ENCODE data around the gene DNAJC1. TPM values are rescaled to one million over a fixed set of nuclear protein-coding genes. Genes with fewer than 3 reads are reported as not detected.
A peak's percentile ranks its signal among the peaks of the same experiment; 100 is the strongest.

The DNAJC1 gene
- total and polyA plus RNA-seq, 2 of the 8 experiments (the other 6 are each of a cell fraction or from before 2014, with no cell fraction given): 6.8 to 14.8 TPM

- Histone ChIP-seq H3K79me2 (ENCODE audit: control insufficient read depth in 1 of 2, insufficient read depth in 2 of 2, low read length in 2 of 2) (no peaks in the 10 kb centered on the region), H3K14ac (ENCODE audit: insufficient read length) (no peak overlapping the region), H3K9me3 (ENCODE audit: insufficient read depth in 2 of 2, low read depth in 1 of 2, low read length in 1 of 2) (no peaks in the 10 kb centered on the region), H4K91ac (replicated peaks; ENCODE audit: insufficient read length, low read length) (no peak overlapping the region), H3K36me3 (ENCODE audit: control insufficient read depth in 2 of 4, insufficient read depth in 4 of 4, low read length in 3 of 4) (peaks cover 7 to 70% (median 20%) of the 10 kb centered on the region in 4 experiments), H3K4ac (replicated peaks; ENCODE audit: insufficient read length, low read depth, low read length) (no peak overlapping the region), H3K18ac (ENCODE audit: extremely low read depth, low read length) (no peak overlapping the region), H2BK120ac (replicated peaks; ENCODE audit: low read depth, low read length) (no peak overlapping the region), H4K8ac (ENCODE audit: extremely low read depth, insufficient read depth, low read length) (no peak overlapping the region), H3K27ac (ENCODE audit: low read depth, low read length) (no peak overlapping the region), H3K4me2 (ENCODE audit: insufficient read depth in 1 of 2, low read depth in 2 of 2, low read length in 2 of 2) (no peak overlapping the region), H3K23ac (ENCODE audit: insufficient read length) (no peak overlapping the region), H2BK15ac (ENCODE audit: low read length) (no peak overlapping the region), H2AFZ (ENCODE audit: low read length) (no peak overlapping the region), H2AK5ac (ENCODE audit: low read depth, low read length) (no peak overlapping the region), H2BK5ac (ENCODE audit: low read depth, low read length) (no peak overlapping the region), H3K79me1 (ENCODE audit: low read depth, low read length) (no peaks in the 10 kb centered on the region; the same call in none of the 2 replicates), H3K27me3 (replicated peaks in 1 of 4; ENCODE audit: control insufficient read depth in 3 of 4, extremely low read depth in 1 of 4, insufficient read depth in 3 of 4, low read length in 3 of 4) (no peaks in the 10 kb centered on the region), H2BK12ac (ENCODE audit: low read depth, low read length) (no peak overlapping the region), H4K5ac (ENCODE audit: insufficient read length, low read depth, low read length) (no peak overlapping the region), H3K56ac (replicated peaks; ENCODE audit: insufficient read length, low read depth, low read length) (no peak overlapping the region), H2BK20ac (ENCODE audit: low read length) (no peak overlapping the region), H3K4me3 (ENCODE audit: extremely low read depth in 1 of 4, insufficient read depth in 2 of 4, low read depth in 3 of 4, low read length in 4 of 4) (no peak overlapping the region), H4K20me1 (replicated peaks in 1 of 2; ENCODE audit: control insufficient read depth in 1 of 2, insufficient read depth in 2 of 2, low read length in 2 of 2) (no peaks in the 10 kb centered on the region), H3K4me1 (replicated peaks in 1 of 4; ENCODE audit: control insufficient read depth in 3 of 4, insufficient read depth in 4 of 4, low read length in 3 of 4) (peaks cover 0 to 7% (median 4%) of the 10 kb centered on the region in 4 experiments; a peak in 3 of 7 replicates), H3K9ac (replicated peaks in 1 of 4; ENCODE audit: extremely low read depth in 1 of 4, low read depth in 3 of 4, low read length in 3 of 4) (no peak overlapping the region), H3K23me2 (ENCODE audit: low read depth, low read length) (no peaks in the 10 kb centered on the region)
- CTCF ChIA-PET (ENCODE audit: partially characterized antibody): interaction anchor here (0.6 to 1.2 kb wide), 2 partner anchors 11 to 490 kb away, joined by 3 to 5 read pairs; no protein-coding TSS in a partner anchor
- POLR2A ChIA-PET (ENCODE audit: partially characterized antibody): interaction anchor here (0.8 to 3.2 kb wide), 3 partner anchors 8 to 217 kb away, joined by 3 to 10 read pairs (median 3); partner anchors contain the start of gene SKIDA1
- no peak for FAIRE-seq
- no peak for TF ChIP-seq POU5F1 (IDR thresholded peaks at IDR 0.05; ENCODE audit: low read depth, low read length)
- TF ChIP-seq KDM5A (IDR thresholded peaks at IDR 0.05; ENCODE audit: low read length): no peak
- 0 out of 2 replicates have a peak, but pooled peaks have one; percentile 16 for TF ChIP-seq POLR2AphosphoS5 (IDR thresholded peaks at IDR 0.05; ENCODE audit: low read depth, low read length)
- no peak for TF ChIP-seq JUND (IDR thresholded peaks at IDR 0.05; ENCODE audit: low read length)
- WGBS, 2 experiments (ENCODE audit: extremely low coverage in 1 of 2, insufficient coverage in 1 of 2, insufficient read length in 1 of 2, insufficient replicate concordance in 2 of 2, low coverage in 1 of 2, low lambda C conversion rate in 2 of 2, missing lambda C conversion rate in 1 of 2): 93% methylated on average over 5 of the region's 5 CpGs; no CpG with 5 or more reads in 1 of the 2 experiments
- no peak for DNase-seq (ENCODE audit: low read depth in 1 of 2, low spot score in 2 of 2)
Measured at GRCh38 chr10:21742740-21743412, 260.7 kb downstream of the DNAJC1 start.
